Gastroesophageal sphincter (tissue), 3 donors: Measurements from ENCODE around the gene GXYLT1.

Source experiments
- EP300 ChIP-seq: sonication (generic); formaldehyde crosslinking; IDR thresholded peaks from one replicate; pipeline ENCODE4 v1.6.1; 2017; ENCODE audit warnings: antibody characterized with exemption, mild to moderate bottlenecking
- POLR2A ChIP-seq, 2 donors: fragments of 450-650 bp; IDR thresholded peaks; one replicate each; pipeline ENCODE4 v1.6.1; 2017; ENCODE audit warnings: antibody characterized with exemption in 2 of 2, mild to moderate bottlenecking in 2 of 2, moderate library complexity in 1 of 2
- POLR2AphosphoS5 ChIP-seq: sonication (generic); formaldehyde crosslinking; IDR thresholded peaks from one replicate; pipeline ENCODE4 v1.6.1; 2017; ENCODE audit warnings: antibody characterized with exemption
- TF ChIP-seq, protein P1 (sequence below), 4 experiments: fragments of 200-600 bp in 2 of 4; fragments of 450-650 bp in 2 of 4; sonication (generic) in 1 of 4; IDR thresholded peaks; one replicate each; pipeline ENCODE4 v1.5.1; 2017 to 2019; ENCODE audit warnings: antibody characterized with exemption in 4 of 4, mild to moderate bottlenecking in 2 of 4, moderate library complexity in 2 of 4

DNA sequence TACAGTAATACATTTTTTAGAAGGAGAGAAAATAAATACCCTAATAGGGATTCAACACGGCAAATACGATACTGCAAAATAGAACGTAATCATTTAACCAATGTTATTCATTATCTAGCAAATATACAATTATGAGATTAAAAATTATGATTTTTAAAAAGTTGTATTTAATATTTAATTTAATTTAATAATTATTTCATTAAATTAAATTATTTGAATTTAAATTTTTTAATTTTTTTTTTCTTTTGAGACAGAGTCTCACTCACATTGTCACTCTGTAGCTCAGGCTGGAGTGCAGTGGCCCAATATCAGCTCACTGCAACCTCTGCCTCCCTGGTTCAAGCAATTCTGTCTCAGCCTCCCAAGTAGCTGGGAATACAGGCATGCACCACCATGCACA is 42.0 kb downstream of the GXYLT1 start:
- TF ChIP-seq POLR2A (IDR thresholded peaks at IDR 0.05) (no peak), EP300 (no peak), POLR2AphosphoS5 (no peak)
- TF ChIP-seq, protein P1, sequence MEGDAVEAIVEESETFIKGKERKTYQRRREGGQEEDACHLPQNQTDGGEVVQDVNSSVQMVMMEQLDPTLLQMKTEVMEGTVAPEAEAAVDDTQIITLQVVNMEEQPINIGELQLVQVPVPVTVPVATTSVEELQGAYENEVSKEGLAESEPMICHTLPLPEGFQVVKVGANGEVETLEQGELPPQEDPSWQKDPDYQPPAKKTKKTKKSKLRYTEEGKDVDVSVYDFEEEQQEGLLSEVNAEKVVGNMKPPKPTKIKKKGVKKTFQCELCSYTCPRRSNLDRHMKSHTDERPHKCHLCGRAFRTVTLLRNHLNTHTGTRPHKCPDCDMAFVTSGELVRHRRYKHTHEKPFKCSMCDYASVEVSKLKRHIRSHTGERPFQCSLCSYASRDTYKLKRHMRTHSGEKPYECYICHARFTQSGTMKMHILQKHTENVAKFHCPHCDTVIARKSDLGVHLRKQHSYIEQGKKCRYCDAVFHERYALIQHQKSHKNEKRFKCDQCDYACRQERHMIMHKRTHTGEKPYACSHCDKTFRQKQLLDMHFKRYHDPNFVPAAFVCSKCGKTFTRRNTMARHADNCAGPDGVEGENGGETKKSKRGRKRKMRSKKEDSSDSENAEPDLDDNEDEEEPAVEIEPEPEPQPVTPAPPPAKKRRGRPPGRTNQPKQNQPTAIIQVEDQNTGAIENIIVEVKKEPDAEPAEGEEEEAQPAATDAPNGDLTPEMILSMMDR (IDR thresholded peaks at IDR 0.05): no peak
